GM19035 (cell line): Measurements from ENCODE around the gene TCERG1L.

Source experiments
- ATAC-seq: cut with Tn5 transposase; IDR thresholded peaks from one replicate; pipeline ENCODE4 v1.9.1; 2021; ENCODE audit not compliant: unreplicated experiment

TCERG1L gene

DNA sequence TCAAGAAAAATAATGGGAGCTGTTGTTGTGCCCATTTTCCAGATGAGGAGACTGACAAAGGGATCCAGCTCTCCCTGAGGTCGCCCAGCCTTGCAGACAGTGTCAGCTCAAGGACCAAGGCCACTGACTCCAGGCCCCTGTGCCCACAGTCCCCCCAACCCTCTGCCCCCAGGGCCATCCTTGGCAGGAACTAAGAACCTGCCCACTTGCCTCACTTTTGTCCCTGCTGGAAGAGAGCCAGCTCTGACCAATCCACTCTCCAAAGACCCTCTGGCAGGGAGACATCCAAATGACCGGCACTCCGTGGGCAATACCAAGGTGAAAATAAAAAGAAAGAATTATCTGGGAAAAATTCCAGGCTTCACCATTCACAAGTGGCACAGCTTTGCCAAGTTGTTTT lies 101.3 kb downstream of the TCERG1L start:
- no peak for ATAC-seq

DNA sequence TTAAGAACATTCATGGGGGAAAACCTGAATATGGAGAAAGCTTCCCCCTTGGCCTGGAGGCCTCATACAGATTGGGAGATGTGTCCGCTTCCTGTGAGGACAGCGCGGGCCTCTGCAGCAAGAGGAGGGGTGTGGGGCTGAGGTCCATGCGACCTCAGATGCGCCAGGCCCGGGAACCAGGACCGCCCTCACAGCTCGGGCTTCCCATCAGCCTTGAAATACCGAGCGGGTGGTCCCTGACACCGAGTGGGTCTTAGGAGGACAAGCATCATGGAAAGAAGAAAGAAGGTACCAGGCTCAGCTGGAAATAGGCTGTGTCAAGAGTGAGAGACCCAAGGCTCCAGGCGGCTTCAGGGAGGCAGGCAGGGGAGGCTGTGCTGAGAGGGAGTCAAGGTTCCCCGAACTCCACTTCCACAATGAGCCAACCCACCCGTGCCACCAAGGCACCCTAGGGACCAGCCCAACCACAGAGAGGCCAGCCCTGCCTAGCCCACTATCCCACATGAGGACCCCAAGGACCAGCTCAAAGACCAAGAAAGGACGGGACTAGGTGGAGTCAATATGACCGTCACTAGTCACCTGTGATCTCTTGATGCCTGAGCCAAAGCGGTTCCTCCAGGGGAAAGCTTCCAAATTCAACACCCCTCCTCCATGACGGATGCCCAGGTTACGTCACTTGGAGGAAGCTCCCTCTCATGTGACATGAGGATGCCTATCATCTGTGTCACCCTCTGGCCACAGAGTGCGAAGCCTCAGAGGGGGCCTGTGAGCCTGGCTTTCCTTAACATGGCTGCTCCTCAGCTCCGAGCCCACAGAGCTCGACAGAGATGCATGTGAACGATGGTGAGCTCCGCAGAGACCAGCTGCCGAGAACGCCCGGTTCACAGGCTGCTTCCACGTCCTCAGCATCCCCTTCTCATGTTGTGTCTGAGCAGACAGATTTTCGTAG lies 103.7 kb downstream of the TCERG1L start:
- no peak for ATAC-seq

DNA sequence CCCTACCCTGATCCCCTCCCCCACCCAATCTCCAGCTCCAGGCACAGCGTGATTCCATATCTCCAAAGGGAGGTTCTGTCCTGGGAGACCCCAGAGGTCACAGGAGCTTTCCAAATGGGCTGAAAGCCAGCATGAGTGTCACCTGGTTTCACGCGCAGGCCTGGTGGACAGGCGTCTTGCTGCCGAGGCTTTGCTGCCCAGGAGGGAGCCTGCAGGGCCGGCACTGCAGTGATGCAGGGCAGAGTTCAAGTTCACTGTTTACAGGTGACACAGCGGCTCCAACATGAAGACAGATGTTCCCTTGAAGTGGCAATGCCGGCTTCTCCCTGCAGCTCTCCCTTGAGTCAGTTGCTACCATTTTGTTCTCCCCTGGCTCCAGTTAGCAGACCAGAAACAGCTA lies 104.3 kb downstream of the TCERG1L start:
- ATAC-seq = no peak

DNA sequence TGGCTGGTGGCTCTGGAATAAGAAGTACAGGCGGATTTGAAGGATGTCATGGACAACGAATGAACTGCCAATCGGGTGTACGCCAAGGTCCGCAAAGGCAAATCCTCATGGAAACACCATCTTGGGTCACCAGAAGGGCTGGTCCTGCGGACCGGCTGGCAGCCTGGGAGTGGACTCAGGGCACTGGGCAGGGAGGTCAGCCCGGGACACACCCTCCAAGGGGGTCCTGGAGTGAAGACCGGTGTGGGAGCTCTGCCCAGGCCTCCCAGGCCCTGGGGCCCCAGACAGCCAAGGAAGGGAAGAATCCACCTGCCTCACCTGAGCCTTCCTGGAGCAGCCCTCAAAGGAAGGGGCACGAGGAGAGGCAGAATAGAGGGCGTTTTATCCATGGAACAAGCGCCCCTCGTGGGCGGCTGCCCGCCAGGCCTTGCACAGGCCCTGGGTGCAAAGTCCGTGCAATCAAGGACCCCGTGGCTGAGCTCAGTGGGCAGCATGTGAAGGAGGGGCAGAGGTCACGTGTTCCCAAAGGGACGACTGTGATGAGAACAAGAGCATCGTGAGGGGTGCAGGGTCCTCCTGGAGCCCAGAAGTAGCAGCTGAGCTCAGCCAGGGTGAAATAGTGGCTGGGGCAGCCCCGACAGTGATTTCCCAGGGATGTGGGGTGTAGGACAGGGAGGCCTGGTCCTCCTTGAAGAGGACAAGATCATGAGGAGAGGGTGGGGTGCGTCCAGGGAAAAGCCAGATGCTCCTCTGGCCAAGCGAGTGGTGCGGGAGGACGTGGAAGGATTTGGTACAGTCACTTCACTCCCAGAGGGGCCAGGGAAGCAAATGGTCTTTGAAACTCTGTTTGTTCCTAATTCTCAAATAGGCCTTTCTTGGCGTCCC lies 105.2 kb downstream of the TCERG1L start:
- ATAC-seq = no peak

DNA sequence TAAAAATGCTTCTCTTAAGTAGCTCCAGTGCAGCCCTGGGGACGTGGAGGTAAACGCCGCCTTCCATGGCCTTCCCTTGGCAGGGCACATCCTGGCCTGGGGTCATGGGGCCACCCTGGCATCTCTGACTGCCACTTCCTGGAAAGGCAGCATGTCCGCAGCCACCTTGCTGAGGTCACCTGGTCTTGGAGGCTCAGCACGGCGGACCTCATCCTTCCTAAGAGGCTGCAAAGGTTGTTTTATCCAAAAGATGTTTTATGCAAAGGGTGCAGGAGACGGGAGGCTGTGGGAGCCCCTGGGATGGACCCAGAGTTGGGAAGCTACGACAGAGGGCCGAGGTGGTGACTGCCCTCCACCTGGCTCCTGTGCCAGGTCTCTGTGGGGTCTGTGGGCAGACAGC lies 106.0 kb downstream of the TCERG1L start:
- ATAC-seq = no peak

DNA sequence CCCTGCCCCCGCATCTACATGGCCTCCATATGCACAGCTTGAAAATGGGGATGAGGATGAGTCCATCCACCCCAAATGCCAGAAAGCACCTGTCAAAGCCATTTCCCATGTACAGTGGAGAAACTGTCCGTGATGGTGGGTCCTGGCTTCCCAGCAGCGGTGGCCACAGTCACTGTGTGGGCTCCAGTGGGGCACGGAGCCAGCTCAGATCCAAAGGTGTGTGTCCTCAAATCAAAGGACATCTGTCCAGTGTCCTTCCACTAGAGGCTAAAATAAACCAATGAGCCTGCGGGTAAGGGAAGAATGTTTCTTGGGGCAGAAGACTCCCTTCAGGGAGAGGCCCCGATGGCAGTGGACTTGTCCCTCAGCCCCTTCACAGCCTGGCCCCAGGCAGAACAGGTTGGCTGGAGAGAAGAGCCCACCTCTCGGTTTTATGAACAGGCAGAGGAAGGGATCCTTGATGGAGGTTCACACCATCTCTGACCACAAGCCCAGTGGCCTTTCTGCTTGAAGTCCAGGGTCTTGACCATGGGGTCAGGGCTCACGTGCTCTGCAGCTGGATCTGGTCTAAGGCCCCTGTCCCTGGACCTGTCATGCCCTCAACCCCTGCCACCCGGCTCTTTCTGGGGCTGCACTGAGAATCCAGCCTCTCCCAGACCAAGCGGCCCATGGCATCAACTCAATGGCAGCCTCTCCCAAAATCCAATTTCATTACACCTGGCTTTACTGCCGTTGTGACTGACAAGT lies 106.9 kb downstream of the TCERG1L start:
- ATAC-seq = no peak

DNA sequence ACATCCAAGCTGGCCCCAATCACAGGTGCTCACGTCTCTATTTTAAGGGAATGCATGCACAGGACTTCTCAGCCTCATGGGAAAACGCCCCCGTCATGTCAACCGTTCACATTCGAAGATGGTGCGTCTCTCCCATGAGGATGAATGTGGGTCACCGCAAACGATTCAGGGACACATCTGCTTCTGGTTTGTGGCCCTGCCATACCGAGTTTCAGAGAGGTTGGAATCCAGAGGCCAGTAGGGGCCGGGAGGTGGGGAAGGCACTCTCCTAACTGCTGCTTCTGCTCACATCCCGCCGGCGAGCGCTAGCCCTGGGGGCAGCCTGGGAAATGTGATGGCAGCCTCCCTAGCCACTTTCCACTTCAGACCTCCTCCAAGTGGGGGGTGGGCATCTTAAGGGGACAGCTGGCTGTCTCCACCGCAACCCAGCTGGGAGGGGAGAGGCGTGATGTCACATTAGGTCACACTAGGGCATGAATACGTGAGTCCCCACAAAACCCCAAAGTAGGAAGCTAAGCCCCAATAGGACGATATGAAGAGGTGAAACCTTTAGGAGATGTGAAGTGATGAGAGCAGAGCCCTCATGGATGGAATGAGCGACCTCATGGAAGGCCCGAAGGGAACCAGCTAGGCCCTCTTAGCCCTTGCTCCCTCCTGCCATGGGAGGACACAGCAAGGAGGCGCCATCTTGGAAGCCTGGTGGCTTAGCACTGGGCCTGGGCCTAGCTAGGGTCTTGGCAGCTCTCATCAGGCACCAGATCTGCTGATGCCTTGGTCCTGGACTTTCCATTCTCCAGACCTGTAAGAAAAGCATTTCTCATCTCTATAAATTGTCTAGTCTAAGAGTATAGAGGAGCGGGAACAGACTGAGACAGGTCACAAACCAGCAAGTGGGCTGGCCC lies 107.8 kb downstream of the TCERG1L start:
- no peak for ATAC-seq

DNA sequence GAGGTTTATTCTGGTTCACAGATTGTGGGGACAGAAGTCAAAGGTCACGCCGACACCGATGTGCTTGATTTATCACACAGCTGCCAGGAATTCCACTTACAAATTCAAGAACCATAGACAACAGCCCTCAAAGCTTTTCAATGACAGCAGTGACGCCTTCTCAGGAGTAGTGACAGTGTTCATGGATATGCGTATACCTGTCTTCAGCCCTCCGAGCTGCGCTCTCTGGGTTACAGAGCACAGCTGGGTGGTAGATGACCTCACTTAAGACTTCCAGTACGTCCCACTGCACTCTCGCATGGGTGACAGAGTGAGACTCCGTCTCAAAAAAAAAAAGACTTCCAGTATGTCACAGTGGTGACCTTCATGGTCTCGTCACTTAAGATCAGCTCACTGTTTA lies 108.5 kb downstream of the TCERG1L start:
- no peak for ATAC-seq

DNA sequence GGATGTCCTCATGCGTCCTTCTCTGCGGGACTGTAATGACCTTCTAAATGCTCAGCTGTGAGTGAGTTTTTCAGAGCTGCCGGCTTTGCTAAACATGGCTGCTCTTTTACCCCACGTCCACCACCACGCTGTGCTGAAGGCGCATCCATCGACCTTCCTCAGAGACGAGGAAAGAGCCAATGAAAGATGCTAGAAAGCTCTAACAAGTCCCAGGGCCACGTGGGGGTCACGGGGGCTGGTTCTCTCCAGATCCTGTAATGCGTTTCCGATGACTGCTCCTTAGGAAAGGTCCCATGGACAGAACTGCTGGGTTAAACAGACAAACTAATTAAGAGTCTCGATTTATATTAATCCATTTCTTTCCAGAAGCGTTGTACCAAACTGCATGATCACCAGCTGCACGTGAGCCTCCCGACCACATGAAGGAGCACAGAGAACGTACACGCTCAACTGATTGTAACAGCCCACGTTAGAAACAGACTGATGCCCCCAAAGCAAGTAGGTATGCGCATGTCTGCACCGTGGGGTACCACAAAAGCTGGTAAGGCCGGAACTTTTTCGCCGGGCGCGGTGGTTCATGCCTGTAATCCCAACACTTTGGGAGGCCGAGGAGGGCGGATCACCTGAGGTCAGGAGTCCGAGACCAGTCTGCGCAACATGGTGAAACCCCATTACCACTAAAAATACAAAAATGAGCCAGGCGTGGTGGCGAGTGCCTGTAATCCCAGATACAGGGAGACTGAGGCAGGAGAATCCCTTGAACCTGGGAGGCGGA lies 109.6 kb downstream of the TCERG1L start:
- ATAC-seq = no peak

DNA sequence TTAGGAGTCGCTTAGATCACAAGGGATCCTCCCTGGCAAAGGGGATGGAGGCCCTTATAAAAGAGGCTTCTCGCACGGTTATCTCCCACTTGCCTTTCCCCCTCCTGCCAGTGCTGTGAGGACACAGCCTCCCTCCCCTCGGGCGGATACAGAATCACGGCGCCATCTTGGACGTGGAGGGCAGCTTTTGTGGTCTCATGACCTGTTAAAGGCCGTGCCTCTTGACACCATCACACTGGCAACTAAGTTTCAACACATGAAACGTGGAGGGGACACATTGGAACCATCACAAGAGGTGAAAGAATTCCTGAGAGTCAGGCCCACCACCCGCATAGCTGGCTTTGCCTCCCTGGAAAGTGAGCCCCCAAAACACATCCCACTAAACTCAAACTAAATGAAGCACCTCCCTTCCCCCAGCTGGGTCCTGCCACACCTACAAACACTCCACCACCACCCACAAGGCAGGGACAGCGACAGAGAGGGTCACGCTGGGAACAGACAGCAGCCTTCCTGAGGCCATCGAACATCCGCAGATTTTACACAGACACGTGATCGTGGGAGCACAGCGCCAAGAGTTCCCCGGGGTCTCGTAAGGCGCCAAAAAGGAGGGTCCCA lies 110.6 kb downstream of the TCERG1L start:
- no peak for ATAC-seq

DNA sequence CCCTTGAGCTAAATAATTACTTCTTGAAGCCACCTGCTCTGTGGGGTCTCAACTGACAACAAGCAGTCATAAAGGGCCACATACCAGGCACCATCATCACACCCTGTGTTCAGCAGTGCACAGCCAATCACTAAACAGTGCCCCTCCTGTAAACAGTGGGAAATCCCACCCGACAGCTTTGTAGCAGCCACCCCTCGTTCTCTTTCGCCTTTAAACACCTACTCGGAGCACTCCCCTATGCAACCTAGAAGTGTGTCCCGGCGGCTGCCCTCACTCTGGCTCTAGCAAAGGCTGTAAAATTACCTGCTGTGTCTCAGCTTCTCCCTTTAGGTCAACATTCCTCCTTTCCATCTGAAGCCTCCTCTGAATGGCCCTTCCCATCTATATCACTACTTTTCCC lies 111.9 kb downstream of the TCERG1L start:
- ATAC-seq = no peak

DNA sequence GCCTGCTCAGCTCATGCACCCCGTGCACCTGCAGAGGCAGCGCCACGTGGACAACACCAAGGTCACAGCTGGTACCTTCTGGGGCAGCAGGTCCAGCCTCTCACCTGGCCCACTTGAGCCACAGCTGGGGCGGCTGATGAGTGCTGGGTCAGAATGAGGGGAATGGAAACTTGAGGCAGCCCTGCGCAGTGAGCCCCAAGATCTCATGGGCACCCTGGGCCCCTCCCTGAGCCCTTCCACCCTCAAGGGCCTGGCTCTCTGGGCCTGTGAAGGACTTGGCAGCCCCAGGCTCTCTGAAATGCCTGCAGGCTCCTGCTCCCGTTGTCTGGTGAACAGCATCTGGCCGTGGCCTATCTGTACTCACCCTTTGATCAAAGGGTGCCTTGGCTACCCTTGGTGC lies 112.7 kb downstream of the TCERG1L start:
- no peak for ATAC-seq

DNA sequence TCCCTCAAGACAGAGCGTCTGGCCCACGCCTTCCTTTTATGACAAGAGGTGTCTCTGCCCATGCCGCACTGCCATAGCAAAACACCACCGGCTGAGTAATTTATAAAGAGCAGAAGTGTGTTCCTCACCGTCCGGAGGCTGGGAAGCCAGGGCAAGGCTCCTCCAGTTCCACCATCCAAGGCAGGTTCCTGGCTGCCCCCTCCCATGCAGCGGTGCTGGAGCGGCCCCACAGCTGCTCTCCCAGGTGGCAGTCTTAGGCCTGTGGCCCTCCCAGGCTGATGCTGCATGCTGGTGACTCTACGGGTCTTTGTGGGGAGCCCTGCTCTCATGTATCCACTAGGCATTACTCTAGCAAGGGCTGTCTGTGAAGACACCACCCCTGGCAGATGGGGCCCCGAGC lies 113.1 kb downstream of the TCERG1L start:
- ATAC-seq = no peak

DNA sequence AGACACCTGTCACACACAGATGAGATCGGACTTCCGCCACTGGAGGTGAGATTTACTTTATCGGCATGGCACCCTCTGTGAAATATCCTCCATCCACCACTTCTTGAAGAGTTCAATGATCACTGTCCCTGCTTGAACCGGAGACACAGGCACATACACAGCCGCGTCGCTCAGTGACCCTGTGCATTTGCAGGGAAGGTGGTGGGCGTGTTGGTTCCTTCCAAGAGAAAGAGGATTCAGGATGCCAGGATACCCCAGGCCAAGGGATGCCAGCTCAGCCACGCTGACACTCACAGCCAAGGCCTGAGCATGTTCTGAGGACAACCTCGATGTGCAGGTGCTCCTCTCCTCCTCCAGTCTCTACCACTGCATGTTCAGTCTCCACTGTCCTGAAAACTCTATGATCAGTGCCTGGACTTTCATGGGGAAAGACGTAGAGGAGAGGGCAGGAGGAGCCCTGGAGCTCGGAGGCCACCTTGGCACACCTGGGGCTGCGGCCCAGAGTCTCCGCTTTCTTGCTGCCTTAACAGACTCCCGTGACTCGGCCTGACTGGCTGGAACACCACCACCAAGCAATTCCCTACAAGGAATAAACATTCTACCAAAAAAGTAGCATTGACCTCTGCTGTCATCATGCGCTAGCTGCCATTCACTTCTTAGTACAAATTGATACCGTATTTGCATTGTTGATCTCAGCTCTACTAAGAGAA lies 115.2 kb downstream of the TCERG1L start:
- ATAC-seq = no peak

DNA sequence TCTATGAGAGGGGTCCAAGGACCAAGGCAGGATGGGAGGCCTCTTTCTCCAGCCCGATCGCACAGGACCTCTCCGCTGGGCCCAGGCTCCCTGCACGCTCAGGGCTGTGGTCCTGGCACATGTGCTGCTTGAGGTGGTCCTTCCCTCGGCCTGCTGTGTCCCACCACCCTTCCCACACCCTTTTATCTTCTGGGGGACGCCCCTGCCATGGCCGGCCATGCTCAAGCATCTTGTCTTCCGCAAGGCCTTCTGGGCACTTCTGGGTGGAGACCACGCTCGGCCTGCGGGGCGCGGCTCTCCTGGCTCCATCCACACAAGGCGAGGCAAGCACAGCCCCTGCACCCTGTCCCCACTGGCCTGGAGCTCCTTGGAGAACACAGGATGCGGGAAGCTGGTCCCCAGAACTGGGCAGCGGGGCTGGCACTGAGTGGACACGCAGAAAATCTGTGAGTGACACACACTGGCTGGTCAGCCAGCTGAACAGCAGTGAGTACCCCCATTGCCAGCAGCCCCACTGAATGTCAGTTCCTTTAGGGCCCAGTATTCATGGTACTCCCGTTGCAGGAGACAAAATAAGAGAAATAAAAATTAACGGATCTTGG lies 115.9 kb downstream of the TCERG1L start:
- no peak for ATAC-seq

DNA sequence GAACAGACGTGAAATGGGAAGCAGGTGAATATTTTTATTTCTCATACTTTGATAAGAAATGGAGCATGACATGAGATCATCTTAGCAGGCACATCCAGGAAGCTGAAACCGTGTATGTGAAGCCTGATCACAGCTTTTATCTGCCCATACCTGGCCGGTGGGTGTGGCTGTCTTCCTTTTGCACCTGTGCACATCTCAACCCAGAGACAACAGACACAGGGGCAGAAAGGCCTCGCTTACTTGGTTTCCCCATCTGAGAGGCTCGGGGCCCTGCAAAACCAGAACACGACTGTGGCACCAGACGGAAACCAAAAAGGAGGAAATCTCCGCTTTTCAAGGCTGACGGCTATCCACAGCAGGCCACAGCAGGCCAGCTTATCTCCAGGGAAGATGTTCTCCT lies 116.4 kb downstream of the TCERG1L start:
- ATAC-seq = no peak

DNA sequence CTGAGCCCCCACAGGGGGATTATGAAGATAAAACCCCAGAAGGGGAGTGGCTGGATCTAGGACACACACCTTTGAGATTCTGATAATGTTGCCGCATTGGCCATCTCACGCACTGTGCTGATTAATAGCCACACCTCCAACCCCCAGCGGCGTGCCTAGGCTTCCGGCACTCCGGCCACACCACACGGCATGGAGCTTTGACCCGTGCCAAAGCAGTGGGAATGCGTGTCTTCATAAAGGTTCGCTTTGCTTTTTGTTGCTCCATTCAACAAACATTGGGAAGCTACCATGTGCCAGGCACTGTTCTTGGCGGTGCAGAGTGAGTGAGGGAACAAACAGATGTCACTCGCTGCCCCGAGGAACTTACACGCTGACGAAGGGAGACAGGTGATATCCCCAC lies 117.6 kb downstream of the TCERG1L start:
- no peak for ATAC-seq

DNA sequence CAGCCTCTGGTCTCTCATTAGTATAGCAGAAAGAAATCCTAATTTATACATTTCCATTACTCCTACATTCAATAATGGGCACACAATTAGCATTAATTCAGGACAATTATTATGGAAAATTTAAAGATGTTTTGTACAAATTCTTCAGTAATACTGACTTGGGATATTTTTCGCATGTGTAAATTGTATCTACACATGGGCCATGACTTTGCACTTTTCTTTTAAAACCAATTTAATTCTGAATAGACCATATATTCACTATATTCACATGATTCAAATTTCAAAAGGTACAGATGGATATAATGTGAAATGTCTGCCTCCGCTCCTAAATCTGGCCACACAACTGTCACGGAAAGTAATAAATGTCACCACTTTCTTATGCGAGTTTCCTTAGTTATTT lies 123.0 kb downstream of the TCERG1L start:
- ATAC-seq = no peak
